Naive B cell (primary cell): Measurements from ENCODE around the gene FRMD4A. TPM values are rescaled to one million over a fixed set of nuclear protein-coding genes. Genes with fewer than 3 reads are reported as not detected.

Experiments
- ATAC-seq, 2 donors: fragments of 150-1000 bp; cut with Tn5 transposase; 2 replicates each; pipeline ENCODE4 v1.10.0; 2021; ENCODE audit warnings: low read depth in 2 of 2, mild to moderate bottlenecking in 2 of 2, moderate library complexity in 2 of 2
- DNase-seq: peaks from one replicate; pipeline ENCODE4 v3.0.0; 2022
- H3K27ac Mint-ChIP-seq, 6 donors: one replicate each; pipeline ENCODE4 v1.8.0; 2020 to 2022; ENCODE audit warnings: mild to moderate bottlenecking in 6 of 6, mixed read lengths in 6 of 6, moderate library complexity in 5 of 6, inconsistent platforms in 2 of 6
- H3K27me3 Mint-ChIP-seq, 3 donors: one replicate each; pipeline ENCODE4 v1.8.0; 2021 to 2022; ENCODE audit warnings: mixed read lengths in 3 of 3, mild to moderate bottlenecking in 1 of 3
- H3K36me3 Mint-ChIP-seq, 2 donors: one replicate each; pipeline ENCODE4 v1.8.0; 2020 to 2022; ENCODE audit warnings: mixed read lengths in 2 of 2, inconsistent platforms in 1 of 2, mild to moderate bottlenecking in 1 of 2
- H3K4me1 Mint-ChIP-seq, 3 donors: one replicate each; pipeline ENCODE4 v1.8.0; 2020 to 2022; ENCODE audit warnings: mixed read lengths in 3 of 3, inconsistent platforms in 1 of 3, mild to moderate bottlenecking in 1 of 3, moderate library complexity in 1 of 3
- H3K4me3 Mint-ChIP-seq, 8 donors: one replicate each; pipeline ENCODE4 v1.8.0; 2020 to 2022; ENCODE audit warnings: mild to moderate bottlenecking in 8 of 8, mixed read lengths in 8 of 8, moderate library complexity in 8 of 8, inconsistent platforms in 2 of 8
- H3K9me3 Mint-ChIP-seq, 7 donors: one replicate each; pipeline ENCODE4 v1.8.0; 2020 to 2022; ENCODE audit warnings: mixed read lengths in 7 of 7, mild to moderate bottlenecking in 5 of 7, inconsistent platforms in 2 of 7, moderate library complexity in 1 of 7
- polyA plus RNA-seq, 6 donors: library from polyadenylated mRNA; unstranded; fragments of 300-500 nt; fragmentation: Illumina TruSeq; gene quantifications; one replicate each; pipeline ENCODE4 v1.2.3, GENCODE V29; 2021; ENCODE audit warnings: low read depth in 6 of 6

FRMD4A gene
- polyA plus RNA-seq, 6 donors from 2014 or later: 0.09 to 0.20 (median 0.10) TPM; not detected in 3

DNA sequence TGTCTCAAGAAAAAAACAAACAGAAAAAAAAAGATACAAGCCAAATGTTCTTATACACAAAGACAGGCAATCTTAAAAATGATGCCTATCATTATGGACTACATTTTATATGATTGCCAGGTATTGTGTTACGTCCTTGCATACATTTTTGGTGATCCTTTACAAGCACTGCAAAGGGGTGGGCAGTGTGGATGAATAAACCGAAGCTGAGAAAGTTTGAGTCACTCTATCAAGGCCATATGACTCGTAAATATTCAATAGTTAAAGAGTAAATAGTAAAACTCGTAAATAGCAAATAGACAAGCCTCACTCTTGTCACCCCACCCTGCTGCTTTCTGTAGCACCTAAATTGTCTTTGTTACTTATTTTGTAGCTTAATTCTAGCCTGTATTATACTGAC is 326.2 kb downstream of the FRMD4A start:
- Mint-ChIP-seq H3K27ac (no peak overlapping the region), H3K4me3 (no peak overlapping the region), H3K27me3 (peaks cover 29 to 42% (median 37%) of the 10 kb centered on the region in 3 donors), H3K4me1 (peaks cover 6 to 20% (median 9%) of the 10 kb centered on the region in 3 donors), H3K9me3 (peaks cover 0 to 7% (median 0%) of the 10 kb centered on the region in 7 donors), H3K36me3 (no peaks in the 10 kb centered on the region)
- no peak for DNase-seq
- no peak for ATAC-seq

DNA sequence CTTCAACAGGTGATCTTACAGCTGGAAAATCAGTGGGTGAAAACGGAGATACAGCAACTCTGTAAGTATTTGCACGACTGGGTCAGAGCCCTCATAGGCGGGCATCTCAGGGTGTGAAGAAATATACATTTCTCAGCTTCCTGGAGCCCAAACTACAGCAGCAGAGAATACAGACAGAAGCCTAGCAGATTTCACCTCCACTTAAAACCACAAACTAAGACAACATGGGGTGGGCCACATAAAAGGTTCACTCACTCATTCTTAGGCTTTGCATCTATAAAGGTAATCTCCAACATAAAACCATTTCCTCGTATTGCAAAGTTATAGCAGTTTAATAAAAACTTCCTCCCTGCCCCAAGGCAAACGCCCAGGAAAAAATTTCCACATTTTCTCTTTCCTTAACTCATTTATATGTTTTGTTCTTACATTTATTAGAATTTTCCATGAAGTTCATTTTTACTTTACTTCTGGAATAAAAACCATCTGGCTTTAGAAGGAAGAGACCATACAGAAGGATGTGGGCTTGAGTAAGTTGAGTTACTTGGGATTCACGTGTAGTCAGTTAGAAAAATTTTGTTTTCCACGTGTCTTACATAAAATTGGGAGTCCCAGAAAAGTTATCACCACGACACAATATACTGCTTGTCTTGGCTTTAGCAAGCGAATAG is 327.1 kb downstream of the FRMD4A start:
- H3K27me3 Mint-ChIP-seq: peaks cover 26 to 46% (median 31%) of the 10 kb centered on the region in 3 donors
- peaks cover 0 to 13% (median 5%) of the 10 kb centered on the region in 3 donors for H3K4me1 Mint-ChIP-seq
- no peak overlapping the region for H3K27ac Mint-ChIP-seq
- H3K4me3 Mint-ChIP-seq: no peak overlapping the region
- ATAC-seq (no peak), DNase-seq (no peak)
- peaks cover 0 to 7% (median 0%) of the 10 kb centered on the region in 7 donors for H3K9me3 Mint-ChIP-seq
- H3K36me3 Mint-ChIP-seq: peaks cover 0 to 6% of the 10 kb centered on the region in 2 donors

DNA sequence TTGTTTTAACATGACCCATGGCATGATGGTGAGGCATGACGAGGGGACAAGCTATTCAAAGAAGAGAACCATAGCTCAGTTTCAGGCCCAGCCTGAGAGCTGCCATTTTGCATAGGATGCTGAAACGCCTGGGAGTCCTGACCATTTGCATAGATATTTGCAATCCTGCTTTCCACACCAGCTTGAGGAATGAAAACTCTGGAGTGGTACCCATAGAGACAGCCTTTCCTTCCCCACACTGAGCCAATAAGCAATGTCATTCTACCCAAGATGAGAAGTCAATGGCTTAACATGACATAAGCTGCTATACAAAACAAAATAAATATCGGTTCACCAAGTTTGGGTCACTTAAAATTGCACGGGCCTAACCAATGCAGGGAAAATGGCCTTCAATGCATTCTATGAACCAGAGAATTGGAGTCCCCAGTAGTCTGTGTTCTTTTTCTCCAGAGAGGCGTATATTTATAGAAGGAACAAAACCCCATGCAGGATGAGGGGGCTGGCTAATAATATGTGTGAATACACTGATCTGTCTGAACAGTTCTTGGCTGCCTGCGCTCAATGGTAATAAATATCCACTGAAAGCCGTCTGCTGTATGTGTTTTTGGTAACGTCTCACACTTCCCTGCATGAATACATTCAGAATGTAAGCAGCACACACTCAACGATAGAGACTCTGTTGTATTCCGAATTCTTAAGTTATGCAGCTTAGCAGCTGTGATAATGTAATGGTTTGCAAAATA is 329.3 kb downstream of the FRMD4A start:
- Mint-ChIP-seq H3K4me3 (no peak overlapping the region), H3K27ac (no peak overlapping the region), H3K27me3 (peaks cover 17 to 40% (median 27%) of the 10 kb centered on the region in 3 donors), H3K9me3 (peaks cover 0 to 8% (median 0%) of the 10 kb centered on the region in 7 donors), H3K36me3 (peaks cover 0 to 10% of the 10 kb centered on the region in 2 donors), H3K4me1 (no peaks in the 10 kb centered on the region)
- ATAC-seq (no peak), DNase-seq (no peak)

DNA sequence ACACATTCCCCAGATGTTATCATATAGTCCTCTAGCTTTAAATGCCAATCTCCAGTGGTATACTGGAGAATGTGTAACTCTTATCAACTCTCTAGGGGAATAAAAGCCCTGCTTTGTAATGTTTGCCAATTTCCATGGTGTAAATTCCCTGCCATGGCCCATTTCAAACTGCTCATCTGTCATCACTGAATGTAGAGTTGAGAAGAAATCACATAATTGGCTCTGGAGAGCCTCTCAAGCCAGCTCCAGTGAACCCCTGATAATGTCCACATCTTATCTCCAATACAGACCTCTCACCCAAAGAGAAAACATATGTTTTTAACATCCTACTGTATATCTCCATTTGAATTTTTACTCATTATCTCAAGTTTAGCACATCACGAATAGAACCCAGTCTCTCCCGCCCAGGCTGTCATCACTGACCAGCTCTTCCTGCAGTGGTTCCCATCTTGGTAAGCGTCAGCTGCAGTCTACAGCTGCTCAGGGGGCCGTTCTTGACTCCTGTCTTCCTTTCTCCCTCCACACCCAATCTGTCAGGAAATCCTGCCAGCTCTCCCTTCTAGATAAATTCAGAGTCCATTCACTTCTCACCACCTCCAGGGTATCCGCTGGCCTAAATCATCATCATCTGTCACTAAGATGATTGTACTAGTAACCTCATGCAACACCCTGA is 332.4 kb downstream of the FRMD4A start:
- Mint-ChIP-seq H3K4me1 (peaks cover 6 to 26% (median 13%) of the 10 kb centered on the region in 3 donors), H3K9me3 (peaks cover 0 to 8% (median 0%) of the 10 kb centered on the region in 7 donors), H3K4me3 (no peak overlapping the region), H3K36me3 (peaks cover 0 to 10% of the 10 kb centered on the region in 2 donors), H3K27me3 (peaks cover 7 to 28% (median 22%) of the 10 kb centered on the region in 3 donors), H3K27ac (no peak overlapping the region)
- DNase-seq (no peak), ATAC-seq (no peak)

DNA sequence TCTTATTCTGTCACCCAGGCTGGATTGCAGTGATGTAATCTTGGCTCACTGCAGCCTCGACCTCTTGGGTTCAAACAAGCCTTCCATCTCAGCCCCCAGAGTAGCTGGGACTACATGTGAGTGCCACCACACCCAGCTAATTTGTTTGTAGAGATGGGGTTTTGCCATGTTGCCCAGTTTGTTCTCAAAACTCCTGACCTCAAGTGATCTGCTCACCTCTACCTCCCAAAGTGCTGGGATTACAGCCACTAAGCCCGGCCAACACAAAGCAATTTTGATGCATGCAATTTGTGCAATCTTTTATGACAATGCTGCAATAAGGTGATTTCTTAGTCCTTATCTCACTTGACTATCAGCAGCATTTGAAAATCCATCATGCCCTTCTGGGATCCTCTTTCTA is 333.1 kb downstream of the FRMD4A start:
- H3K27me3 Mint-ChIP-seq: peaks cover under 1 to 22% (median 15%) of the 10 kb centered on the region in 3 donors
- no peak for DNase-seq
- H3K27ac Mint-ChIP-seq: no peak overlapping the region
- H3K36me3 Mint-ChIP-seq: peaks cover 0 to 10% of the 10 kb centered on the region in 2 donors
- no peak for ATAC-seq
- no peak overlapping the region for H3K4me3 Mint-ChIP-seq
- H3K9me3 Mint-ChIP-seq: peaks cover 0 to 8% (median 0%) of the 10 kb centered on the region in 7 donors
- peaks cover 10 to 33% (median 17%) of the 10 kb centered on the region in 3 donors for H3K4me1 Mint-ChIP-seq

DNA sequence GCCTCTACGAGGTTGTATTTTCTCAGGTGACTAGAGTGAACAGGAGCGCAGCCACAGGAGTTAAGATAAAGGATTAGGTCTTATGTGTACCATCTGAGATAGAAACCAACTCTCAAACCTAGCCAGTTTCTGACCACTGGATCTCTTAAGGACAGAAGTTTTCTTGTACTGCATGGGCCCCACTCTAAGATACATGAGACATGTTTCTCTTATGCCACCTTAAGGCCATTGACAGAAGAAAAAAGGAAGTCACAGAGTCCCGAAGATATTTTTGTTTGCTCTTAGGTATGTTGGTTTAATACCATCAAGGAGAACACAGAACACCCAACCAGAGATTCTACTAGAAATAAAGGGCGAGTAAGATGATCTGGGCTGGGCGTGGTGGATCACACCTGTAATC is 335.8 kb downstream of the FRMD4A start:
- Mint-ChIP-seq H3K4me3 (peak overlapping the region in 5 of 8 donors; percentile 3 to 78 (median 21)), H3K36me3 (peaks cover 0 to 10% of the 10 kb centered on the region in 2 donors)

DNA sequence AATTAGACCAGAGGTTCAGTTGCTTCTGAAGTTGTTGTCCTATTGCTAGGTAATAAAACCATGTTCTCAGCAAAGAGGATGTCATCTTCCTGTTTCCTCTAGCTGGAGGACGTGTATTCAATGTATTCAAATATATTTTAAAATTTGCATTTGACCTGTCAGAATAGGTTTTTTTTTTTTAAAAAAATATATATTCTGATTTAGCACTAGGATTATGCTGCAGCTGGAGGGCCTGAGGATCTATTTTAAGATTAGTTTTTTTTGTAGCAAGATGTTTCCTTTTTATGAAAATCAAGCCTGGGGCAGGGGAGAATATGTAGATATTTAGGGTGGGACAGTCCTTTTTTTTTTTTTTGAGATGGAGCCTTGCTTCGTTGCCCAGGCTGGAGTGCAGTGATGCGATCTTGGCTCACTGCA is 337.0 kb downstream of the FRMD4A start:
- peak overlapping the region in 7 of 8 donors; percentile 13 to 74 (median 45) for H3K4me3 Mint-ChIP-seq
- DNase-seq (peak; percentile 53), ATAC-seq (peak; percentile 79 to 80)
- H3K4me1 Mint-ChIP-seq: peaks cover 10 to 39% (median 21%) of the 10 kb centered on the region in 3 donors
- H3K9me3 Mint-ChIP-seq: peaks cover 0 to 5% (median 0%) of the 10 kb centered on the region in 7 donors
- peak overlapping the region; percentile 34 to 96 (median 87) for H3K27ac Mint-ChIP-seq
- peaks cover 0 to 5% of the 10 kb centered on the region in 2 donors for H3K36me3 Mint-ChIP-seq
- H3K27me3 Mint-ChIP-seq: peaks cover 0 to 9% (median 8%) of the 10 kb centered on the region in 3 donors

More for the DNA sequence above, 335.8 kb downstream of the FRMD4A start:
- peak overlapping the region; percentile 24 to 95 (median 78) for H3K27ac Mint-ChIP-seq
- ATAC-seq: peak; percentile 23 to 36
- peaks cover 10 to 39% (median 21%) of the 10 kb centered on the region in 3 donors for H3K4me1 Mint-ChIP-seq
- H3K9me3 Mint-ChIP-seq: peaks cover 0 to 8% (median 0%) of the 10 kb centered on the region in 7 donors
- peaks cover 0 to 16% (median 11%) of the 10 kb centered on the region in 3 donors for H3K27me3 Mint-ChIP-seq
- DNase-seq: peak; percentile 17

DNA sequence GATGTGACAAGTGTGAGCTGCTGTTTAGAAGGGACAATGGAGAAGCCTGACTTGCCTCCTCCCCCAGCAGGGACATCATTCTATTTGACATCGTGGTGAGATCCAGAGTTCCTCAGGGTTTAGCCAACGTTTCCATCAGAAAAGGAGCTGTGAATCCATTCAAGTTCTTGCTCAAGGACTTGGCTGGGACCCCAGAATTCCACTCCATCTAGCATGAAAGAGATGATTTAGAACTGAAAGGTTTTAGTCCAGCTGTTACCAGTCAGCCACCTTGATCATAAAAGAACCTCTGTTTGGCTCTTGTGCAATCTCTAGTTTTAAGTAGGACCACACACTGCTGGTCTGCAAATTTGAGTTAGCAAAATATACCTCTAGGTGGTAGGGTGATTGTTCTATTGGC is 337.6 kb downstream of the FRMD4A start:
- H3K27me3 Mint-ChIP-seq: peaks cover 0 to 3% (median 3%) of the 10 kb centered on the region in 3 donors
- H3K27ac Mint-ChIP-seq: peak overlapping the region in 5 of 6 donors; percentile 63 to 96 (median 91)
- H3K4me3 Mint-ChIP-seq: peak overlapping the region in 5 of 8 donors; percentile 15 to 74 (median 45)
- H3K4me1 Mint-ChIP-seq: peaks cover 10 to 39% (median 21%) of the 10 kb centered on the region in 3 donors
- ATAC-seq (peak in 1 of 2 donors; percentile 18), DNase-seq (no peak)
- H3K36me3 Mint-ChIP-seq: no peaks in the 10 kb centered on the region
- H3K9me3 Mint-ChIP-seq: no peaks in the 10 kb centered on the region

DNA sequence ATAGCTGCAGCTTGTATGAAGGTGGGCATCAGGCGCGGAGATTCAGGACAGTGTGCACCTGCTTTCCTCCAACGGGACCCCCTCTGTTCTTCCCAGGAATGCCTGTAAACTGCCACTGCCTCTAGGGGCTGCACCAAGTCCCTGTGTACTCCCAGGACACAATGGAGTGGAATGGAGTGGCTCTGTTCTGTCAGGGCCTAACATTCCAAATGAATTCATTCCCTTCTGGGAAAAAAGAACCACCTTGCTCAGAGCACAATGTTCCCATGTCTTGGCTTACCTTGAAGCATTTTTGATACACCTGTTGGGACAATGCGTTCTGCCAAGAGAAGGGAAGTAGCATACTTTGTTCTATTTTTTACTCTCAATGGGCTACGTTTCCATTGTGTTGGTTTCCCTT is 339.4 kb downstream of the FRMD4A start:
- Mint-ChIP-seq H3K27ac (peak overlapping the region in 3 of 6 donors; percentile 24 to 75 (median 25)), H3K4me1 (peaks cover 10 to 39% (median 21%) of the 10 kb centered on the region in 3 donors), H3K4me3 (no peak overlapping the region), H3K36me3 (no peaks in the 10 kb centered on the region), H3K9me3 (no peaks in the 10 kb centered on the region), H3K27me3 (no peaks in the 10 kb centered on the region)
- ATAC-seq: no peak
- DNase-seq: no peak

DNA sequence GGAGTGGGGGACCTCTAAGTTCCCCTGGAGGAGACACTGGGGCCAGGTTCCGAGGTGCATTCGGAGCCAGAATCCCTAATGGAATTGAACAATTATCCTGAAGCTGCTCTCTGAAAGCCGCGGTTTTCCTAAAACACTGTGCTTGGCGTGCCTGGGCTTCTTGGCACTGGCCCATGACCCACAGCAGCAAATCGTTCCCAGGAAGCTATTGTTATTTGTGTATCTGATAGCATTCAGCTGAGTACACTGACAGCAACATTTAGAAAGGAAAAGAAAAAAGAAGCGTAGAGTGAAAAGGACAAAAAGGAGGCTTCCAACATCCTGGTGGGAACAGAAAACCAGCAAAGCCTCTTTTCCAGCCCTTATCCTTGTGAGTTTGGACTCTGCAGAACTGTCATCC is 339.8 kb downstream of the FRMD4A start:
- Mint-ChIP-seq H3K4me1 (peaks cover 10 to 38% (median 21%) of the 10 kb centered on the region in 3 donors), H3K27me3 (no peaks in the 10 kb centered on the region), H3K36me3 (no peaks in the 10 kb centered on the region), H3K4me3 (no peak overlapping the region), H3K9me3 (no peaks in the 10 kb centered on the region), H3K27ac (peak overlapping the region in 3 of 6 donors; percentile 24 to 80 (median 66))
- no peak for ATAC-seq
- DNase-seq: no peak

DNA sequence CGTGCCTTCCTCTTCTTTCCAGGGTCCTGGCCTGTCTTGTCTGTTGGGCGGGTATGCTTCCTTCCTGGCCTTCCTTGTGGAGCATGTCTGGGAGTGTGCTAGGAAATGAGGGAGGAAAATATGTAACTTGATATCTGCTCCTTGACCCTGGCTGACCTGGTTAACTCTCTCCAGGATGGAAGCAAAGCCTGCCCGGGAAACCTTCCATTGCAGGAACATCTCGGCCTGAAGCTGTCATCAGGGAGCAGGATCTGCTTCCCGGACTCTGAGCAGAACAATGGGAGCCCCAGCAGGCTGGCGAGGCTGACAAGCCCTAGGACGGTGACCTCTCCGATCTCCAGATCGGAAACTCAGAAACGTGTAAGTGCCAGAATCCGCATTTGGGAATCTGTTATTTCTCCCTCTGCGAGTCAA is 340.3 kb downstream of the FRMD4A start:
- H3K4me3 Mint-ChIP-seq: peak overlapping the region in 2 of 8 donors; percentile 12 to 29
- ATAC-seq: no peak
- H3K27me3 Mint-ChIP-seq: no peaks in the 10 kb centered on the region
- no peaks in the 10 kb centered on the region for H3K36me3 Mint-ChIP-seq
- DNase-seq: no peak
- H3K4me1 Mint-ChIP-seq: peaks cover 10 to 33% (median 21%) of the 10 kb centered on the region in 3 donors
- no peaks in the 10 kb centered on the region for H3K9me3 Mint-ChIP-seq
- peak overlapping the region in 1 of 6 donors; percentile 66 for H3K27ac Mint-ChIP-seq

DNA sequence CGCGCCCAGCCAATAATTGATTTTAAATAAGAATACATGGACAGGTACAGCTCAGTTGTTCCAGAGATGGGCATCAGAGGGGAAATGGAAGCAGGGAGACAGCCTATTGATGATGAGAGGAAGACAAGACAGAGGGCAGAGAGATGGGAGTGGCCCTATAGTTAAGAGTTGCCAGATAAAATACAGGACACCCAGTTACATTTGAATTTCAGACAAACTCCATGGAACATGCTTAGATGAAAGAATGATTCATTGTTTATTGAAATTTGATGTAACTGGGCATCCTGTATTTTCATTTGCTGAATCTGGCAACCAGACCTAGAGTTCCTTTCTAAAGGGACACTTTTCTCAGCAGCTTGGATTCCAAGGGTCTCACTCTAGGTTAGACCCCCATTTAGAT is 341.1 kb downstream of the FRMD4A start:
- peaks cover 5 to 25% (median 14%) of the 10 kb centered on the region in 3 donors for H3K4me1 Mint-ChIP-seq
- no peaks in the 10 kb centered on the region for H3K36me3 Mint-ChIP-seq
- no peaks in the 10 kb centered on the region for H3K27me3 Mint-ChIP-seq
- DNase-seq (no peak), ATAC-seq (no peak)
- peak overlapping the region in 1 of 6 donors; percentile 16 for H3K27ac Mint-ChIP-seq
- H3K4me3 Mint-ChIP-seq: no peak overlapping the region
- peaks cover 0 to 1% (median 0%) of the 10 kb centered on the region in 7 donors for H3K9me3 Mint-ChIP-seq

DNA sequence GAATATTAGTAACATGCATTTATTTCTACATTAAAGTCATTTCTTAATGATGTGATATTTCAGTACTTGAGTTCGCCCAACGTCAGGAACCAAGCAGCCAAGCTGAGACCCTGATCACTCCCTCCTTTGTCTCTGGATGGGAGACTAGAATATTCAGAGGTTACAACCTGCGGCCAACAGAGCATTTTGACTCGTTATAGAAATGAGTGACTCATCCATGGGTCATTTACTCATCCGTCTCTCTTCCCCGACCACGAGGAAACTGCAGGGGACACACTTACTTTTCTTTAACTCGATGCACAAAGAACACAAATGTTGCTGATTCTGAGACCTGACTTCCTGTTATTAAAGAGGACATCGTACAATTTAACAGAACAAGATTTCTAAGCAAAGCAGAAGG is 343.3 kb downstream of the FRMD4A start:
- H3K27ac Mint-ChIP-seq: no peak overlapping the region

More for the DNA sequence above, 343.3 kb downstream of the FRMD4A start:
- H3K9me3 Mint-ChIP-seq: peaks cover 0 to 1% (median 0%) of the 10 kb centered on the region in 7 donors
- ATAC-seq: no peak
- H3K36me3 Mint-ChIP-seq: no peaks in the 10 kb centered on the region
- no peak overlapping the region for H3K4me3 Mint-ChIP-seq
- H3K27me3 Mint-ChIP-seq: no peaks in the 10 kb centered on the region
- DNase-seq: no peak
- peaks cover 0 to 5% (median 4%) of the 10 kb centered on the region in 3 donors for H3K4me1 Mint-ChIP-seq
